Natural killer cell (primary cell): ENCODE measurements around the gene ACAN. TPM values are rescaled to one million over a fixed set of nuclear protein-coding genes. Genes with fewer than 3 reads are reported as not detected.

Experiments used
- ATAC-seq, 3 donors: fragments of 150-1000 bp in 2 of 3; fragments of 200-7000 bp in 1 of 3; cut with Tn5 transposase; 1 replicate in 1 of 3; 2 replicates in 2 of 3; pipeline ENCODE4 v1.10.0; 2021; ENCODE audit warnings: mild to moderate bottlenecking in 2 of 3, moderate library complexity in 2 of 3
- DNase-seq, 2 donors: peaks; one replicate each; pipeline versions ENCODE4 v3.0.0 to v3.0.0-alpha.2; 2013 to 2021; ENCODE audit warnings: mixed read lengths in 1 of 2
- H3K27ac ChIP-seq: one replicate; pipeline ENCODE4 v1.5.1; 2013; ENCODE audit warnings: mild to moderate bottlenecking, low read length
- H3K27me3 ChIP-seq: one replicate; pipeline ENCODE4 v1.6.1; 2013; ENCODE audit warnings: low read length; ENCODE audit not compliant: control insufficient read depth, insufficient read depth
- H3K36me3 ChIP-seq: one replicate; pipeline ENCODE4 v1.6.1; 2013; ENCODE audit warnings: low read length; ENCODE audit not compliant: control insufficient read depth, insufficient read depth
- H3K4me1 ChIP-seq: one replicate; pipeline ENCODE4 v1.6.1; 2013; ENCODE audit warnings: low read length; ENCODE audit not compliant: control insufficient read depth, insufficient read depth
- H3K4me3 ChIP-seq: one replicate; pipeline ENCODE4 v1.5.1; 2013; ENCODE audit warnings: low read length
- H3K9me3 ChIP-seq: one replicate; pipeline ENCODE4 v1.6.1; 2013; ENCODE audit warnings: low read length; ENCODE audit not compliant: control insufficient read depth, insufficient read depth
- H3K27ac Mint-ChIP-seq, 2 donors: one replicate each; pipeline ENCODE4 v1.8.0; 2022; ENCODE audit warnings: mild to moderate bottlenecking in 2 of 2, mixed read lengths in 2 of 2, moderate library complexity in 1 of 2
- H3K27me3 Mint-ChIP-seq, 2 donors: one replicate each; pipeline ENCODE4 v1.8.0; 2022; ENCODE audit warnings: low read depth in 2 of 2, mixed read lengths in 2 of 2
- H3K36me3 Mint-ChIP-seq: one replicate; pipeline ENCODE4 v1.8.0; 2022; ENCODE audit warnings: mixed read lengths
- H3K4me1 Mint-ChIP-seq, 2 donors: one replicate each; pipeline ENCODE4 v1.8.0; 2022; ENCODE audit warnings: mixed read lengths in 2 of 2
- H3K4me3 Mint-ChIP-seq: one replicate; pipeline ENCODE4 v1.8.0; 2022; ENCODE audit warnings: mild to moderate bottlenecking, moderate library complexity, mixed read lengths
- H3K9me3 Mint-ChIP-seq, 2 donors: one replicate each; pipeline ENCODE4 v1.8.0; 2022; ENCODE audit warnings: mixed read lengths in 2 of 2
- CTCF ChIP-seq: fragments of 200-600 bp; IDR thresholded peaks from one replicate; pipeline ENCODE4 v1.8.0; 2022; ENCODE audit warnings: antibody characterized with exemption
- WGBS: methylation state at CpG from one replicate; pipeline ENCODE4 v1.1.7; 2013; ENCODE audit warnings: missing lambda C conversion rate; ENCODE audit not compliant: insufficient coverage; 5-methylcytosine and 5-hydroxymethylcytosine counted together
- intact Hi-C: fragments of 100-400 bp; cut with micrococcal nuclease; formaldehyde crosslinking; loops from one replicate; pipeline ENCODE4 v1.14.2; 2022
- total RNA-seq, 4 donors: library from RNA; stranded (reverse); fragments of 120-200 nt in 1 of 4; gene quantifications; one replicate each; pipeline versions ENCODE4 v1.2.3 to v1.2.4, GENCODE V29; 2013 to 2022

ACAN gene
- total RNA-seq, 3 donors from 2014 or later (not counting 1 experiment from before 2014, with no cell fraction given), result not detected

- H3K36me3 ChIP-seq, result no peaks in the 10 kb centered on the region
- Mint-ChIP-seq H3K4me1 (peaks cover 0 to 4% of the 10 kb centered on the region in 2 donors), H3K4me3 (no peak overlapping the region), H3K27ac (no peak overlapping the region), H3K36me3 (no peaks in the 10 kb centered on the region), H3K27me3 (no peaks in the 10 kb centered on the region), H3K9me3 (no peaks in the 10 kb centered on the region)
- H3K27me3 ChIP-seq, result no peaks in the 10 kb centered on the region
- ATAC-seq (no peak), DNase-seq (no peak)
- no peak for TF ChIP-seq CTCF
- no peak overlapping the region for H3K27ac ChIP-seq
- intact Hi-C loops, result no loop called here
- 87% methylated on average over 3 of the region's 4 CpGs for WGBS
- H3K4me1 ChIP-seq, result no peaks in the 10 kb centered on the region
- no peak overlapping the region for H3K4me3 ChIP-seq
- no peaks in the 10 kb centered on the region for H3K9me3 ChIP-seq
Observed at GRCh38 chr15:88835119-88835518, 31.9 kb downstream of the ACAN start.

- 100% methylated on average over 1 of the region's 2 CpGs for WGBS
- ATAC-seq, result no peak
- H3K27ac Mint-ChIP-seq, result no peak overlapping the region
Observed at GRCh38 chr15:88835646-88836045, 32.4 kb downstream of the ACAN start.

GRCh38 chr15:88838667-88839066 lies 35.4 kb downstream of the ACAN start:
- H3K36me3 ChIP-seq, result no peaks in the 10 kb centered on the region
- peaks cover 0 to 4% of the 10 kb centered on the region in 2 donors for H3K4me1 Mint-ChIP-seq
- WGBS, result 84% methylated on average over 17 of the region's 18 CpGs
- no peak for TF ChIP-seq CTCF
- H3K4me1 ChIP-seq, result no peaks in the 10 kb centered on the region
- no peaks in the 10 kb centered on the region for H3K36me3 Mint-ChIP-seq
- no peaks in the 10 kb centered on the region for H3K9me3 Mint-ChIP-seq
- H3K27ac ChIP-seq, result no peak overlapping the region
- no peaks in the 10 kb centered on the region for H3K27me3 Mint-ChIP-seq
- no peak overlapping the region for H3K4me3 ChIP-seq
- H3K27ac Mint-ChIP-seq, result no peak overlapping the region
- ATAC-seq, result no peak
- DNase-seq, result no peak
- H3K9me3 ChIP-seq, result no peaks in the 10 kb centered on the region
- no peak overlapping the region for H3K4me3 Mint-ChIP-seq
- intact Hi-C loops, result no loop called here
- H3K27me3 ChIP-seq, result no peaks in the 10 kb centered on the region

More at GRCh38 chr15:88835646-88836045, 32.4 kb downstream of the ACAN start:
- Mint-ChIP-seq H3K4me1 (peaks cover 0 to 4% of the 10 kb centered on the region in 2 donors), H3K27me3 (no peaks in the 10 kb centered on the region), H3K4me3 (no peak overlapping the region), H3K9me3 (no peaks in the 10 kb centered on the region), H3K36me3 (no peaks in the 10 kb centered on the region)
- TF ChIP-seq CTCF, result no peak
- no peak overlapping the region for H3K27ac ChIP-seq
- H3K27me3 ChIP-seq, result no peaks in the 10 kb centered on the region
- H3K4me3 ChIP-seq, result no peak overlapping the region
- H3K4me1 ChIP-seq, result no peaks in the 10 kb centered on the region
- intact Hi-C loops, result no loop called here
- no peaks in the 10 kb centered on the region for H3K36me3 ChIP-seq
- no peaks in the 10 kb centered on the region for H3K9me3 ChIP-seq
- no peak for DNase-seq

- 90% methylated on average over 3 of the region's 3 CpGs for WGBS
- H3K9me3 Mint-ChIP-seq, result no peaks in the 10 kb centered on the region
Observed at GRCh38 chr15:88839146-88839545, 35.9 kb downstream of the ACAN start.

More at GRCh38 chr15:88839146-88839545, 35.9 kb downstream of the ACAN start:
- intact Hi-C loops, result no loop called here
- ATAC-seq (no peak), DNase-seq (no peak)
- Mint-ChIP-seq H3K27me3 (no peaks in the 10 kb centered on the region), H3K4me1 (peaks cover 0 to 4% of the 10 kb centered on the region in 2 donors), H3K36me3 (no peaks in the 10 kb centered on the region), H3K4me3 (no peak overlapping the region), H3K27ac (no peak overlapping the region)
- Histone ChIP-seq H3K36me3 (no peaks in the 10 kb centered on the region), H3K27me3 (no peaks in the 10 kb centered on the region), H3K4me3 (no peak overlapping the region), H3K9me3 (no peaks in the 10 kb centered on the region), H3K4me1 (no peaks in the 10 kb centered on the region), H3K27ac (no peak overlapping the region)
- no peak for TF ChIP-seq CTCF
